Activated CD8-positive, alpha-beta memory T cell treated with anti-CD3 and anti-CD28 coated beads, Interleukin-2, amount 50 U/mL, for 48 hours (primary cell): ENCODE results near the gene ALLC.

Experiments used
- DNase-seq: peaks from one replicate; pipeline ENCODE4 v3.0.0-alpha.2; 2020

The ALLC gene

GRCh38 chr2:3680548-3681345 is 22.7 kb downstream of the ALLC start:
- no peak for DNase-seq

GRCh38 chr2:3681625-3682024 is 23.6 kb downstream of the ALLC start:
- DNase-seq, result no peak

- DNase-seq, result no peak
Observed at GRCh38 chr2:3682811-3683210, 24.8 kb downstream of the ALLC start.

- DNase-seq, result no peak
Observed at GRCh38 chr2:3683748-3684454, 25.9 kb downstream of the ALLC start.

DNA sequence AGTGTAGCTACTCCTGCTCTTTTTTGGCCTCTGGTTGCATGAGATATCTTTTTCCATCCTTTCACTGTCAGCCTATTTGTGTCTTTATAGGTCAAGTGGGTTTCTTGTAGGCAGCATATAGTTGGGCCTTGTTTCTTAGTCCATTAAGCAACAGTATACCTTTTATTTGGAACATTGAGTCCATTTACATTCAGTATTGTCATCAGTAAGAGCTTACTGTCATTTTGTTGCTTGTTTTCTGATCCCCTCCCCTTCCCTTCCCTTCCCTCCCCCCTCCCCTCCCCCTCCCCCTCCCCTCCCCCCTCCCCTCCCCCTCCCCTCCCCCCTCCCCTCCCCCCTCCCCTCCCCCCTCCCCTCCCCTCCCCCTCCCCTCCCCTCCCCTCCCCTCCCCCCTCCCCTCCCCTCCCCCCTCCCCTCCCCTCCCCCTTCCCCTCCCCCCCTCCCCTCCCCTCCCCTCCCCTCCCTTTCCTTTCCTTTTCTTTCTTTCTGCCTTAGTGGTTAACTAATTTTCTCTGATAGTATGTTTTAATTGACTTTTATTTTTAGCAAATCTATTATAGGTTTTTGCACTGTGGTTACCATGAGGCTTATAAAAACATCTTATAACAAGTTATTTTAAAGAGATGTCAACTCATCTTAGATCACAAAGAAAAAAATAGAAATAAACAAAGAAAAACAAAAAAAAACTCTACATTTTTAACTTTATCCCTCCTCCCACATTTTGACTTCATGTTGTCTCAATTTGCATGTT is 32.2 kb downstream of the ALLC start:
- no peak for DNase-seq

DNA sequence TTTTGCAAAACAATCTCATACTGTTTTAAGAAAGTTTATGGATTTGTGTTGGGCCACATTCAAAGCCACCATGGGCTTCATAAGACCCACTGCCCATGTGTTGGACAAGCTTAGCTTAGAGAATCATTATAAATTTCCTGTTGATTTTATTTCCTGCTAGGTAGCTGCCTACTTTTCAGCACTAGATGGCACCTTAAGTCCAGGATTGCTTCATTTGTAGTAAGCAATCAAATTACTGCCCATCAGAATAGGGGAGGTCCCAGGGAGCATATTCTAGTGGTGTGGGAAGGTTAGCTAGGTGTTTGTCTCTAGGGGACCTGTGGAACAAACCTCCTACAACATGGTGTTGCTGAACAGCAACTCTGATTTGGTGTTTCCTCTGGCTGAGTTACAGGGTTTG is 34.4 kb downstream of the ALLC start:
- DNase-seq, result no peak

GRCh38 chr2:3696545-3696944 is 38.5 kb downstream of the ALLC start:
- no peak for DNase-seq

GRCh38 chr2:3701071-3701470 is 43.1 kb downstream of the ALLC start:
- no peak for DNase-seq

DNA sequence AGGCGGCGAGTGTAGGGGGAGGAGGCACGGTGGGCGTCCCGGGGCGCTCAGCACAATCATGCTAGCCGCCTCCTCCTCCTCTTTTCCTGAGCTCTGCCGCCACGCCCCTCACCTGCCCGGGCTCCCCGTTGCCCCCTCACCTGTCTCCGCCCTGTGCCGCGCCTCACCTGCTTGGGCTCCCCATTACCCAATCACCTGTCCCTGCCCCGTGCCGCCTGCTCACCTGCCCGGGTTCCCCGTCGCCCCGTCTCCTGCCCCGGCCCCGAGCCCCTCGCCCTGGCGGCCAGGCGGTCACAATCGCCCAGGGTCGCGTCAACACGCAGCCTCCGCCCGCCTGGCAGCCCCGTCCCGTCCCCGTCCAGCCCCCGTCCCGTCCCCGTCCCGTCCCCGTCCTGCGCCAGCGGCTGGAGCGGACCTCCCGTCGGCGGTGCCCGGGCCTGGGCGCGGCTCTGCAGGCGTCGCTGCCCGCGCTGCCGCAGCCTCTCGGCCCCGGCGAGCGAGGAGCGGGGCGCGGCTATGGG is 45.3 kb downstream of the ALLC start, which contains the start of gene DCDC2C:
DCDC2C (plus strand) TSS at position 340 of the 521 bp plus-strand sequence; CDS start at position 517, 177 bp downstream.
- no peak for DNase-seq

GRCh38 chr2:3703757-3704355 is 45.9 kb downstream of the ALLC start:
- no peak for DNase-seq

DNA sequence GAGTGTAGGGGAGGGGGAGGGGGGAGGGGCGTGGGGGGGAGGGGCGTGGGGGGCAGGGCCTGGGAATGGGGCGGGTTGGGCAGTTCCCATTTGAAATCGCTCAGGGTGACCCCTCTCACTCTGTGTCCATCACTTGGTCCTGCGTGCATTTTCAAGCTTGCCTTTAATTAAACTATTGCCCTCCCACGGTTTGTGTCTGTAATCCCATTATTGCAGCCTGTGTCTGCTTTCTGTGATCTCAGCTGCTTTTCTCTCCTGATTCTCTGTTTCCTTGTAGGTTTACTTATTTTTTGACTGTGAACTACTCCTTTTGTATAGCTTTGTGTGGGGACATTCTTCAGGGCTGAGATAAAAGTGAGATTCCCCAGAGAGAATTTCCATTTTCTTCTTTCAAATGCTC is 46.7 kb downstream of the ALLC start:
- DNase-seq, result no peak

DNA sequence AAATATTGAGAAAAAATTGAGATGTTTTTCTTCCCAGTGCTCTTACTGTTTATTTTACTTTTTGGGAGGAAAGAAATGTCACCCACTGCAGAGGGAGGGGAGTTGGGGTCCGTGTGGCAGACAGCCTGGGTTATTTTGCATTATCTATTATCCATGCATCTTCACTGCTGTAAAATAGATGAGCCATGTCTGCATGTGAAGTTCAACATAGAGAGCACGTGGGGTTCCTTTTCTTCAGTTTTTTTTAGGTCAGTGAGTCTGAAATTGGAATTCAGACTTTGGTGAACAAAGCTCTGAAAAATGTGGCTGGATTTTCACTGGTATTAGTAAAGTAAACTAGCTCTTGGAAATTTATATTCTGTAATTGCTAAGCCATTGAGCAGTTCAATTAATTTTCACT is 47.8 kb downstream of the ALLC start:
- no peak for DNase-seq

DNA sequence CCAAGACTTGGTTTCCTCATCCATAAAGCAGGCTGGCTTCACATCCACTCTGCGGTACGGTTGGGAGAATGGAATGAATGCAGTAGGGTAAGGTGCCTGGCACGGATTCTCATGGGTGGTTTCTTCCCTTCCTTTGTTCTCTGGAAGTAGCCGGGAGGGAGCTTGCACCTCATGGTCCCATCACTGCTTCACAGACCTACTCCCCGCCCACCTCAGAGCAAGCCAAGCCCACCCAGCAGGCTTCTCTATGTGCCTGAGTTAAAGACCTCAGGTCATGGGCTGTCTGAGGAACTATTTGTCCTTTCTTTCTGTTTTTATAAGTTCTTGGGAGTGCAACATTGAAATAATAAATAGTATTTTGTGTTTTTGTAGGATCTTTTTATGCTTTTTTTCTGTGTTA is 48.9 kb downstream of the ALLC start:
- DNase-seq, result no peak

GRCh38 chr2:3708576-3708975 is 50.6 kb downstream of the ALLC start:
- DNase-seq, result no peak

GRCh38 chr2:3709225-3709624 is 51.2 kb downstream of the ALLC start:
- DNase-seq, result no peak

- no peak for DNase-seq
Observed at GRCh38 chr2:3712424-3712823, 54.4 kb downstream of the ALLC start.

- DNase-seq, result no peak
Observed at GRCh38 chr2:3712831-3713503, 55.0 kb downstream of the ALLC start.

- DNase-seq, result no peak
Observed at GRCh38 chr2:3718679-3719078, 60.7 kb downstream of the ALLC start.

DNA sequence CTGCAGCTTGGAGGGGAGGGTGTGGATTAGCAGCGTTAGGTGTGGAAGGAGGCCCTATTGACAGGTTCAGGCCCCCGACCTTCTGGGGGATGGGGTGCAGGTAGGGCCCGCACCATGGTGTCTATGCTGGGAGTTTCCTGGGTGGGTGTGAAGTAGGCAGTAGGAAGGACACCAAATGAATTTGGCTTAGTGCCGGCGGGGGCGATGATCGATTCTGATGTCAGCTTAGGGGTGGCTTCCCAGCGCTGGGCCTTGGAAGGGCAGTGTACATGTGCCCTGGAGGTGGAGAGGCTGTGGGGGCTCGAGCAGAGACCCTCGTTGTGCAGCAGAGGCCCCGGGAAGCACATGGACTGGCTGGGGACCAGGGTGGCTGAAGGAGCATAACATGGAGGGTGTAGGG is 67.0 kb downstream of the ALLC start:
- DNase-seq, result no peak

GRCh38 chr2:3725458-3726250 is 67.7 kb downstream of the ALLC start:
- DNase-seq, result no peak

GRCh38 chr2:3726511-3726910 is 68.5 kb downstream of the ALLC start:
- DNase-seq, result no peak
